Keratinocyte (primary cell): Measurements from ENCODE around the gene ATG2B. TPM values are rescaled to one million over a fixed set of nuclear protein-coding genes. Genes with fewer than 3 reads are reported as not detected.

ENCODE experiments used
- DNase-seq: peaks from one replicate; pipeline ENCODE4 v3.0.0-alpha.2; 2011; ENCODE audit warnings: low read depth, missing footprints, low spot score
- FAIRE-seq: peaks from 2 replicates; lab custom pipeline; 2011; peaks lifted over from hg19 to GRCh38; lab: Jason Lieb, UNC
- H2AFZ ChIP-seq: 2 replicates; pipeline ENCODE4 v1.6.0; 2012; ENCODE audit warnings: low read length, control low read depth, inconsistent platforms; ENCODE audit not compliant: control insufficient read depth
- H3K27ac ChIP-seq: 2 replicates; pipeline ENCODE4 v1.5.1; 2011; ENCODE audit warnings: low read length; ENCODE audit not compliant: control insufficient read depth, insufficient read depth
- H3K27me3 ChIP-seq: 3 replicates; pipeline ENCODE4 v1.6.0; 2011; ENCODE audit warnings: low read length; ENCODE audit not compliant: control insufficient read depth, insufficient read depth; ENCODE audit errors: extremely low read depth
- H3K36me3 ChIP-seq, 2 experiments: 2 replicates in 1 of 2; 3 replicates in 1 of 2; pipeline ENCODE4 v1.5.1; 2011; ENCODE audit warnings: low read length in 2 of 2, mild to moderate bottlenecking in 1 of 2; ENCODE audit not compliant: control insufficient read depth in 2 of 2, insufficient read depth in 2 of 2; ENCODE audit errors: extremely low read depth in 1 of 2
- H3K4me1 ChIP-seq: 3 replicates; pipeline ENCODE4 v1.5.1; 2011; ENCODE audit warnings: low read length; ENCODE audit not compliant: control insufficient read depth, insufficient read depth; ENCODE audit errors: extremely low read depth
- H3K4me2 ChIP-seq: 3 replicates; pipeline ENCODE4 v1.6.0; 2011; ENCODE audit warnings: low read depth, low read length; ENCODE audit not compliant: control insufficient read depth, insufficient read depth; ENCODE audit errors: extremely low read depth
- H3K4me3 ChIP-seq, 3 experiments: fragments of 200-600 bp in 1 of 3; sonication (generic) in 1 of 3; 2 replicates in 2 of 3; 3 replicates in 1 of 3; pipeline ENCODE4 v1.5.1; 2011 to 2016; ENCODE audit warnings: low read length in 3 of 3, mild to moderate bottlenecking in 3 of 3, control low read depth in 2 of 3, inconsistent platforms in 1 of 3, low read depth in 1 of 3, mixed read lengths in 1 of 3, mixed run types in 1 of 3, moderate library complexity in 1 of 3; ENCODE audit not compliant: control insufficient read depth in 2 of 3, insufficient read depth in 2 of 3; ENCODE audit errors: extremely low read depth in 1 of 3
- H3K79me2 ChIP-seq: 2 replicates; pipeline ENCODE4 v1.6.0; 2012; ENCODE audit warnings: low read length; ENCODE audit not compliant: control insufficient read depth, insufficient read depth
- H3K9ac ChIP-seq: 3 replicates; pipeline ENCODE4 v1.6.0; 2011; ENCODE audit warnings: low read length; ENCODE audit not compliant: control insufficient read depth, insufficient read depth; ENCODE audit errors: extremely low read depth
- H3K9me1 ChIP-seq: 3 replicates; pipeline ENCODE4 v1.6.0; 2011; ENCODE audit warnings: low read length; ENCODE audit not compliant: control insufficient read depth, insufficient read depth; ENCODE audit errors: extremely low read depth
- H3K9me3 ChIP-seq: 2 replicates; pipeline ENCODE4 v1.5.1; 2012; ENCODE audit warnings: low read depth, low read length; ENCODE audit not compliant: control insufficient read depth
- H4K20me1 ChIP-seq: 3 replicates; pipeline ENCODE4 v1.6.0; 2011; ENCODE audit warnings: low read length; ENCODE audit not compliant: control insufficient read depth, insufficient read depth; ENCODE audit errors: extremely low read depth
- CTCF ChIP-seq, 3 experiments: IDR thresholded peaks in 1 of 3; conservative IDR thresholded peaks in 1 of 3; optimal IDR thresholded peaks in 1 of 3; 2 replicates in 2 of 3; 3 replicates in 1 of 3; pipeline versions ENCODE3 to v1.5.1; 2011; ENCODE audit warnings: low read length in 3 of 3, mild to moderate bottlenecking in 3 of 3, moderate library complexity in 2 of 3, control low read depth in 1 of 3, inconsistent platforms in 1 of 3; ENCODE audit not compliant: insufficient read depth in 2 of 3; ENCODE audit errors: extremely low read depth in 1 of 3
- EZH2 ChIP-seq: IDR thresholded peaks from one replicate; pipeline ENCODE4 v1.6.1; 2012; ENCODE audit warnings: inconsistent platforms, mild to moderate bottlenecking, low read length, moderate library complexity
- dilution Hi-C: fragments of 300-500 bp; cut with MboI; formaldehyde crosslinking; loops from one replicate; pipeline ENCODE4 v1.7.0; 2020; ENCODE audit warnings: low sequenced_read_pairs; ENCODE audit not compliant: extremely low pct_ligation_motif_present
- polyA plus RNA-seq, 5 experiments: library from polyadenylated mRNA; depleted of rRNA in 3 of 5; stranded (reverse) in 3 of 5; stranded (forward) in 1 of 5; unstranded in 1 of 5; fragments of >200 nt; gene quantifications; 1 replicate in 1 of 5; 2 replicates in 3 of 5; 3 replicates in 1 of 5; pipeline versions ENCODE4 v1.2.1 to v1.2.3, GENCODE V29; 2011 to 2012; ENCODE audit warnings: missing spikeins in 2 of 5, low read depth in 1 of 5, low replicate concordance in 1 of 5

ATG2B gene
- polyA plus RNA-seq, 1 donor (not counting 4 experiments of a cell fraction or from before 2014, with no cell fraction given): 11.4 TPM

DNA sequence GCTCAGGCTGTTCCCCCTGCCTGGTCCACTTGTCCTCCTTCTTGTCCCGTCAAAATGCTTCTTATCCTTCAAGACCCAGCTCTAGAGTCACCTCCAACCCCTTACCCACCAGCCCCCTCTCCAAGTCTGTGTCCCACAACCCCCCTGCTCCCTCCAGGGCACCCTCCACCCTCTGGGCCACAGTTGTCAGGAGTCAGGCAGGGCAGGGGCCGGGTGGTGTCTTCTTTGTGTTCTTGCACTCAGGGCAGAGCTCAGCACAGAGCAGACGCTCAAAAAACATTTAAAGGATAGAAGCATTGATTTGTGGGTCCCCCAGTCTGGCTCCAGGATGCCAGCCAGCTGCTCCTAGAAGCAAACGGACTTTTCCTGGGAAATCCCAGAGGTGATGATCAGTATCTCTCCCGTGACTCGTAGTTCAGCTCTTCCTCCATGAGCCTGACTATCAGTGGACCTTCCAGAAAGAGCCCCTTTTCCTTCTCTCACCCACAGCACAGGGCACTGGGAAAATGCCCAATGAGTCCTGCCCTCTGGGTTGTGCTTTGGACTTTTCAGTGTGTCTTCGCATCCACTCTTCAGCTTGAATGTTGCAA is 124.4 kb downstream of the ATG2B start:
- TF ChIP-seq EZH2 (no peak), CTCF (optimal IDR thresholded peaks at IDR 0.05 in 1 of 3, IDR thresholded peaks at IDR 0.05 in 1 of 3, conservative IDR thresholded peaks at IDR 0.05 in 1 of 3; ENCODE audit: extremely low read depth in 1 of 3, insufficient read depth in 2 of 3, low read length in 3 of 3) (no peak)
- Histone ChIP-seq H2AFZ (no peak overlapping the region), H3K4me3 (no peak overlapping the region), H3K27ac (no peak overlapping the region), H3K4me2 (no peak overlapping the region), H3K36me3 (peaks cover 27 to 54% of the 10 kb centered on the region in 2 experiments), H3K4me1 (no peaks in the 10 kb centered on the region), H4K20me1 (peaks cover 5% of the 10 kb centered on the region), H3K9me1 (no peaks in the 10 kb centered on the region), H3K9me3 (no peaks in the 10 kb centered on the region), H3K9ac (no peak overlapping the region), H3K27me3 (no peaks in the 10 kb centered on the region), H3K79me2 (no peaks in the 10 kb centered on the region)
- DNase-seq (no peak), FAIRE-seq (no peak)
- dilution Hi-C loops: no loop called here

- dilution Hi-C loops: no loop called here
- Histone ChIP-seq H4K20me1 (peaks cover 5% of the 10 kb centered on the region), H3K4me1 (no peaks in the 10 kb centered on the region), H3K27ac (no peak overlapping the region), H3K4me3 (no peak overlapping the region), H3K9ac (no peak overlapping the region), H3K9me1 (no peaks in the 10 kb centered on the region), H3K36me3 (peaks cover 27 to 54% of the 10 kb centered on the region in 2 experiments), H3K9me3 (no peaks in the 10 kb centered on the region), H3K4me2 (no peak overlapping the region), H2AFZ (no peak overlapping the region), H3K27me3 (no peaks in the 10 kb centered on the region), H3K79me2 (no peaks in the 10 kb centered on the region)
- DNase-seq: no peak
- no peak for TF ChIP-seq CTCF (optimal IDR thresholded peaks at IDR 0.05 in 1 of 3, IDR thresholded peaks at IDR 0.05 in 1 of 3, conservative IDR thresholded peaks at IDR 0.05 in 1 of 3; ENCODE audit: extremely low read depth in 1 of 3, insufficient read depth in 2 of 3, low read length in 3 of 3)
- no peak for TF ChIP-seq EZH2
- FAIRE-seq: no peak
Measured at GRCh38 chr14:96237641-96238040, 125.5 kb downstream of the ATG2B start.
